Activated CD8-positive, alpha-beta memory T cell treated with anti-CD3 and anti-CD28 coated beads, Interleukin-2, amount 10 ng/mL, durations not matched to agents 7 days and 5 days (primary cell): ENCODE results near the gene LRRFIP1. TPM values are rescaled to one million over a fixed set of nuclear protein-coding genes. Genes with fewer than 3 reads are reported as not detected.

Source experiments
- ATAC-seq: fragments of 150-1000 bp; cut with Tn5 transposase; one replicate; pipeline ENCODE4 v1.10.0; 2021; ENCODE audit warnings: moderate library complexity
- CTCF ChIA-PET: fragments of 350-600 bp; sonication (Branson Sonifier 250); formaldehyde crosslinking; loops from one replicate; lab custom pipeline; 2021; ENCODE audit warnings: antibody characterized with exemption; lab: Charles Lee
- DNase-seq: peaks from one replicate; pipeline ENCODE4 v3.0.0-alpha.2; 2020
- H3K27ac Mint-ChIP-seq: one replicate; pipeline ENCODE4 v1.8.0; 2021; ENCODE audit warnings: mild to moderate bottlenecking, mixed read lengths
- H3K27me3 Mint-ChIP-seq: one replicate; pipeline ENCODE4 v1.8.0; 2021; ENCODE audit warnings: mixed read lengths
- H3K36me3 Mint-ChIP-seq: one replicate; pipeline ENCODE4 v1.8.0; 2021; ENCODE audit warnings: mild to moderate bottlenecking, mixed read lengths
- H3K4me1 Mint-ChIP-seq: one replicate; pipeline ENCODE4 v1.8.0; 2021; ENCODE audit warnings: mixed read lengths
- H3K4me3 Mint-ChIP-seq: one replicate; pipeline ENCODE4 v1.8.0; 2021; ENCODE audit warnings: mild to moderate bottlenecking, moderate library complexity, mixed read lengths
- H3K9me3 Mint-ChIP-seq: one replicate; pipeline ENCODE4 v1.8.0; 2022; ENCODE audit warnings: low read depth, mixed read lengths
- total RNA-seq, 2 experiments: library from RNA; stranded (reverse); gene quantifications; one replicate each; pipeline ENCODE4 v1.2.3, GENCODE V29; 2021

Gene LRRFIP1
- total RNA-seq, 2 experiments from 2014 or later = 197 to 229 TPM

DNA sequence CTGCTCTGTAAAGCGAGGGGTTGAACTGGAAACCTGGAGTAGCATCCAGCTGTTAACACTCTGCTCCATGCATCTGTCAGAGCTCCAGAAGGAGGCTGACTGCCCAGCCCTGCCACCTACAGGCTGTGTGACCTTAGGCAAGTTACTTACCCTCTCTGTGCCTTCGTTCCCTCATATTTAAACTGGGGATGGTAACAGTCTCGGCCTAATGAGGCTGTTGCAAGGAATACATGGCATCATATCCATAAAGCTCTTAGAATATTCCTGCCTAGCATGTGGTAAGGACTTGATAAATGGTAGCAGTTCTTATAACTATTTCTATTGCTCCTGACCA, 80.6 kb downstream of the LRRFIP1 start:
- Mint-ChIP-seq H3K27me3 (no peaks in the 10 kb centered on the region), H3K9me3 (no peaks in the 10 kb centered on the region), H3K4me1 (peaks cover 47% of the 10 kb centered on the region), H3K27ac (no peak overlapping the region), H3K4me3 (no peak overlapping the region), H3K36me3 (peaks cover 32% of the 10 kb centered on the region)
- no peak for ATAC-seq
- CTCF ChIA-PET = interaction anchor here (0.6 to 3.1 kb wide), 8 partner anchors 10 to 127 kb away, joined by 3 to 26 read pairs (median 3); no protein-coding TSS in a partner anchor
- peak; percentile 40 for DNase-seq

DNA sequence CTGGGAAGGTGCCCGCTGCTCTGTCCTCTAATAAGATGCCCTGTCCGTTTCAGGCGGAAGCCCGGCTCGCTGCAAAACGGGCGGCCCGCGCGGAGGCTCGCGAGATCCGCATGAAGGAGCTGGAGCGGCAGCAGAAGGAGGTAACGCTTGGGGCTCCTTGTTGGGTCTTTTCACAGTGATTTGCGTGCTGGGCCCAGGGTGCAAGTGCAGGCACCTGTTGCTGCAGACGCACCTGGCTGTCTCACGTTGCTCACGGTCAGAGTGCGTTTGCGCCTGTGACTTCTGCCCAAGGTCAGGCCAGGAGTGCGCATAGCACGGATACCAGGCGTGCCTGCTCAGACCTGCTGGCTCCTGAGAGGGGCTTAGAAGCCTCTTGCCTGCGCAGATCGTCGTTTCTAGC, 81.1 kb downstream of the LRRFIP1 start:
- Mint-ChIP-seq H3K27me3 (no peaks in the 10 kb centered on the region), H3K4me1 (peaks cover 47% of the 10 kb centered on the region), H3K9me3 (no peaks in the 10 kb centered on the region), H3K36me3 (peaks cover 29% of the 10 kb centered on the region), H3K27ac (no peak overlapping the region), H3K4me3 (no peak overlapping the region)
- ATAC-seq (no peak), DNase-seq (peak; percentile 31)
- CTCF ChIA-PET = interaction anchor here (0.7 to 3.1 kb wide), 6 partner anchors 12 to 127 kb away, joined by 3 to 26 read pairs (median 3); no protein-coding TSS in a partner anchor

DNA sequence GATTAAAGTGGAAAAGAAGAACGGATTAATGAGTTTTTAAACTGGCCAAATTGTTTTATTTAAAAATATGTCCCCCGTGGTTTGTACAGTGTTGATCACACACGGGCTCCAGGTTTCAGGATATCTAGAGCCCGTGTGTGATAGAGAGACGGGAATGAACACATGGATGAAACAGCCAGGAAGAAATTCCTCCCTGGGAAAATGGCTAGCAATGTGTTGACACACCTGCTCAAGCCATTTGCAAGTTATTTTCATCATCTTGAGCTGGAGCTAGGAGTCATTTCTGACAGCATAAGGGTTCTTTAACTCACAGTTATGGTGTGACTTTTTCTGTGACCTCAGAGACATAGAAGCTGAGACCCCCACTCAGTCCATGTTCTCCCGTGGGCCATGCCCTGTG, 81.6 kb downstream of the LRRFIP1 start:
- Mint-ChIP-seq H3K27me3 (no peaks in the 10 kb centered on the region), H3K4me1 (peaks cover 43% of the 10 kb centered on the region), H3K36me3 (peaks cover 25% of the 10 kb centered on the region), H3K27ac (no peak overlapping the region), H3K9me3 (no peaks in the 10 kb centered on the region), H3K4me3 (no peak overlapping the region)
- no peak for DNase-seq
- no peak for ATAC-seq
- CTCF ChIA-PET = interaction anchor here (0.9 to 3.1 kb wide), 4 partner anchors 13 to 124 kb away, joined by 3 to 26 read pairs (median 4); no protein-coding TSS in a partner anchor

DNA sequence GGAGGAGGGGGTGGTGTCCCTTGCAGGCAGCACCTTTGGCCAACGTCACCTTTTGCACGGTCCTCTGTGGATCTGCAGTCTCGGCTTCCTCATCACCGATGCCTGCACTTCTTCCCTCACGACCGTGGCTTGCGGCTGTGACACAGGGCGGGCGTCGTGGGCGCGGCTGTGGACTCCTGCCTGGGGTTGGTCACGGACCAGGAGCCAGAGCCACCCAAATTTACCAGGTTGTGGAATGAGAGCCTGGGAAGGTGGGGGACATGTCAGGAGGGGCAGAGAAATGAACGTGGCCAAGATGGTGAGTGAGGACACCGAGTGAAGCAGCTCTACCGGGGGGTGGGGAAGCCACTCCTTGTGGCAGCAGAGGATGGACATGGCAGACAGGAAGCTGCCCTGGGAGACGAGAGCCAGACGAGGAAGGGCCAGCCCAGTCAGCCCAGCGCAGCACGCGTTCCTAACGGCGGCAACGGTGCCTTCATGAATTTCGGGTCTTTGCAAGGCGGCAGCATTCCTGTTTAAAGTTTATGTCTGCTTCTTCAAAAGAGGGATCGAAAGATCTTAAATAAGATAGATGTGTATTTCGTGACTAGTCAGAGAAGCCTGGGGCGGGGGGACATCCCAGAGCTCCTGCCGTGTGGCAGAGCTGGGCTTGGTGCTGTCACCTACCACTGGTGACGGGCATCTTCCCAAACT, 84.2 kb downstream of the LRRFIP1 start:
- Mint-ChIP-seq H3K4me3 (no peak overlapping the region), H3K9me3 (no peaks in the 10 kb centered on the region), H3K4me1 (peaks cover 35% of the 10 kb centered on the region), H3K36me3 (peaks cover 21% of the 10 kb centered on the region), H3K27ac (no peak overlapping the region), H3K27me3 (no peaks in the 10 kb centered on the region)
- ATAC-seq = no peak
- CTCF ChIA-PET = no interaction called here
- peak; percentile 34 for DNase-seq

DNA sequence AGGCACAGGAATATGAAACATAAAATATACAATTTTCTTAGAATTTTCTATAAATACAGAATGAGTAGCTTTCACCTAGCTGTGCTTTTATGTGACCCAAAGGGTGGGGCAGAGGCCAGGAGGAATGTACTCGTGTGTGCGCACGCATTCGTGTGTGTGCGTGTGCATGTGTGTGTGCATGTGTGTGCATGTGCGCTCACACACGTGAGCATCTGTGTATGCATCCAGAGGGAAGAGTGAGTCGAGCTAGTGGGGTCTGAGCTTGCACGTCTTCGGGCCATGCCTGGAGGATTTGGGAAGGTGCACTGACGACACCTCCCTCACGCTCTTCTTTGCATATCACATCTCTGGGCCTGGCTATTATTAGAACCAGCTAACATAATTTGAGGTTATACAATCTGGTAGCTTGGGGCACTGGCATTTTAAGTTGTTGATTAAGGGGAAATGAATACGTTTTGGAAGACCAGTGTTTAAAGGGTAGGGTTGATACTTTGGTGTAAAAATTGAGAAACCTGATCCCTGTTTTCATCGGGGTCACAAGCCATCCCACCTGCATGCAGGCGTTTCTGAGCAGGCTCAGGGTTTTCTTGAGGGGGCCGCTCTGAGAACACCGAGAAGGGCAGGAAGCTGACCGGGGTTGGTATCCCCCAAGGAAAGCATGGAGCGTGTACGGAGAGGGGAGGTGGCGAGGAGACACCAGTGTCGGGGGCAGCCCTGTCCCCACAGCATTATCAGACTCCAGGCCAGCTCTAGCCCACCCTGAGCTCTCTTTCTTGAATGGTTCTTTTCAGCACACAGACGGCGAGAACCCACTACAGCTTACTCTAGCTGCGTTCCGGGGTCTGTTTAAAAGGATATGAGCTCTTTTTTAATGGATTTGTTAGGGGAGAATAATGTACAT, 85.3 kb downstream of the LRRFIP1 start:
- H3K4me1 Mint-ChIP-seq = peaks cover 27% of the 10 kb centered on the region
- H3K27me3 Mint-ChIP-seq = no peaks in the 10 kb centered on the region
- DNase-seq (peak; percentile 29), ATAC-seq (no peak)
- no peaks in the 10 kb centered on the region for H3K9me3 Mint-ChIP-seq
- H3K27ac Mint-ChIP-seq = no peak overlapping the region
- CTCF ChIA-PET = interaction anchor here (0.9 to 1.6 kb wide), 7 partner anchors 11 to 141 kb away, joined by 3 to 4 read pairs (median 3); no protein-coding TSS in a partner anchor
- H3K4me3 Mint-ChIP-seq = no peak overlapping the region
- H3K36me3 Mint-ChIP-seq = peaks cover 19% of the 10 kb centered on the region

DNA sequence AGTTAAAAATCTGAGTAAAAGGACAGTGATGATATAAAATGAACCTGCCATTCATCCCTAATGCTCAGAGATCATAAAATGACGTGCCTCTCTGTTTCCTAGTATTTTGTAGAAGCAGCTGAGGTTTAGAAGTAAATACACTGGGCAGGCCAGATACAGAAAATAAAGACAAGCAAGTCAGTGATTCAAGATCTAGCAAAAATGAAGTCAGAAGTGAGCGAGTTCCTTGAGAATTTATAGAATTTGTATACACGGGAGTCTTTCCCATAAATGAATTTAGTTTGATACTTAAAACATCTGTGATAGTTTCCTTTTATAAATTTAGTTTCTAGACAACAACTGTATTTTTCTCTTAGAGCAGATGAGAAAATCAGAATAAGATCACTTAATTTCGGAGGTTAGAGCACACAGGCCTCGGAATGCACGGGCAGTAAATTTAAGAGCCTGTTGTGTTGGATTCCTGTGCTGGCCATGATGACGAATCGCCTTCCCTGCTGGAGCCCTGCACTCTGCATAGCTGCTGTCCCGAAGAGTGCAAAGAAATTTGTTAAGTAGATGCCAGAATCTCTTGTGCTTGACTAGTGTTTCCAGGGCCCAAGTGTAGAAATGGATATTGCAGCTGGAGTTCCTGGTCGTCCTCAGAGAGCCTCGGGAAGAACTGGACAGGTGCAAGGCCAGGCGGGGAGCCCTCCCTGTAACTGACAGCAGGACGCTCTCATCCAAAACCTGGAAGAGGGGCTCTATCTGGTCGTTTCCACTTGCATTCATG, 87.5 kb downstream of the LRRFIP1 start:
- H3K4me1 Mint-ChIP-seq = peaks cover 29% of the 10 kb centered on the region
- CTCF ChIA-PET = interaction anchor here (1.3 to 1.9 kb wide), 3 partner anchors 18 to 42 kb away, joined by 4 to 5 read pairs (median 5); no protein-coding TSS in a partner anchor
- H3K27me3 Mint-ChIP-seq = no peaks in the 10 kb centered on the region
- no peaks in the 10 kb centered on the region for H3K9me3 Mint-ChIP-seq
- DNase-seq (peak; percentile 3), ATAC-seq (no peak)
- H3K27ac Mint-ChIP-seq = no peak overlapping the region
- no peak overlapping the region for H3K4me3 Mint-ChIP-seq
- peaks cover 20% of the 10 kb centered on the region for H3K36me3 Mint-ChIP-seq

DNA sequence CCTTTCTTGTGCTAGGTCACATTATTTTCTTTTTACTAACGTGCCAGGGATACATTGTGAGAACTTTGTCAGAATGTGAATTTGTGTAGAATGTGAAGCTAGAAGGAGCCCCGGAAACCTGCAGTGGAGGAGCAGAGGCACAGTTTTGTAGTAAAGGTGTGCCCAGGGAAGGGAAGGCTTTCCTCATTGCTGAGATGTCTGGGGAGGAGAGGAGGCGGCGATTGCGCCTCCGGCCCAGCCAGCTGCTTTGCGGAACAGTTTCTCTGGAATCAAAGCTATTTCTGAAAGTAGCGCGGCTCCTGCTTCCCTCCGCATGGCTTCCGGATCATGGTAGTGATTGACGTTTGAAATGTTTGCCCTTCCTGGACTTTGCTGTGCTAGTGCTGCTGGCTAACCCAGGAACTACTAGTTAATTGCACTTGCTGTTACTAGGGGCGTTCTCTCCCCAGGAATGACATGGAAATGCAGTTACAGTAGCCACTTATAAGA, 88.1 kb downstream of the LRRFIP1 start:
- Mint-ChIP-seq H3K4me3 (no peak overlapping the region), H3K4me1 (peaks cover 29% of the 10 kb centered on the region), H3K27ac (no peak overlapping the region), H3K9me3 (no peaks in the 10 kb centered on the region), H3K36me3 (peaks cover 22% of the 10 kb centered on the region), H3K27me3 (no peaks in the 10 kb centered on the region)
- peak; percentile 34 for DNase-seq
- ATAC-seq = no peak
- CTCF ChIA-PET = interaction anchor here (1.3 to 1.9 kb wide), 4 partner anchors 10 to 42 kb away, joined by 3 to 5 read pairs (median 4); no protein-coding TSS in a partner anchor

DNA sequence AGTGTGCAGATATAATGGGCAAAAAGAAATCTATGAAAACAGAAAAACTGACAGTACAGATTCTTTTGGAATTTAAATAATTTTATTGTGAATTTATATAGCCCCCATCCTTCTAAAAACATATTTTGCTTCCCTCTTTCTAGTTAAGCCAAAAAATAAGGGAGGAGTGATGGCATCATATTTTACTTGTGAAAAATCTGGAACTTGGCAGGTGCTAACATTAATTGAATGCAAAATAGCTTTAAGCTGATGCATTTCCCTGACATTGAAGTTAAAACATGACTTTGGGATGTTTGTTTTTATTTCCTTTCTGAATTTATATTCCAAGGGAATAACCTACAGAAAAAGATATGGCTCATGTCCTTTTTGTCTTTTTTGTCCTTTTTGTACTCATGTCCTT, 88.6 kb downstream of the LRRFIP1 start:
- CTCF ChIA-PET = interaction anchor here (1.3 to 1.9 kb wide), 4 partner anchors 9 to 43 kb away, joined by 3 to 5 read pairs (median 4); no protein-coding TSS in a partner anchor
- H3K27me3 Mint-ChIP-seq = no peaks in the 10 kb centered on the region

DNA sequence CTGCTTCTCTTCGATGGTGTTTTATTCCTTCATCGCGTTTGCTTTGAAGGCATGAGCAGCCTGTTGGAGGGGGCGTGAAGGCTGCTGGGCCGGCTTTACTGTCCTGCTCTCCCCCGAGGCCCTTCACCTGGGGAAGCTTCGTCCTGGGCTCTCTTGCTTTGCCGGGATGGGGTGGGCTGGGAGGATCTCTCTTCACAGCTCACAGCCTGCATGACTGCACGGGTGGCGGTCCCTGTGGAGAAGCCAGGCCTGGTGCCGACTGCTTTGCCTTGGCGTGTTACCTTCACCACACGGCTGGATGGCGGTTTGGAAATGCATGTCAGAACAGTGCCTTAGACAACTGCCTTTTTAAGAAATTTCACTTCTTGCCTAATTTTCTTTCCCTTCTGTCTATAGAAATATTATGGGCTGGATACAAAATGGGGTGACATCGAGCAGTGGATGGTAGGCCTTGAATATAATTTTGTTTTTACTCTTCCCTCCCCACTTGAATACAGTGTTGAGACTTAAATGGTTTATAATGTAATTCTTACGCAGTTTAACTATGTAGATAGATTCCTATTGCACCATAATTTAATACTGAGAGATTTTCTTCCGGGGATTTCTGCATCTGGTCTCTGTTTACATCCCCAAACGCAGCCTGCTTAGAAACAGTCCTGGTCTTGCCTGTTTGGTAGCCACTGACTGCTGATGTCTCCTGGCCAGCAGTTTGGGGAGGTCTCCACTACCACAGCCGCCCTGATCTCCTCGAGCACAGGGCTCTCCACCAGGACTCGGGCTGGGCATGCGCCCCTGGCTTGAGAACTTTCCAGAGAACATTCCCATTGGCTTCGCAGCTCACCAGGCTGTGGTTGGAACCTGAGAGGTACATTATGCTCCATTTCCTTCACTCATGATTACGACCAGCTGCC, 90.2 kb downstream of the LRRFIP1 start:
- CTCF ChIA-PET = interaction anchor here (1.1 kb wide), 1 partner anchor 21 kb away, joined by 4 read pairs; no protein-coding TSS in a partner anchor
- Mint-ChIP-seq H3K27me3 (no peaks in the 10 kb centered on the region), H3K36me3 (peaks cover 21% of the 10 kb centered on the region), H3K4me1 (peaks cover 36% of the 10 kb centered on the region), H3K9me3 (no peaks in the 10 kb centered on the region), H3K4me3 (no peak overlapping the region), H3K27ac (peak overlapping the region; percentile 52)
- no peak for ATAC-seq
- DNase-seq = no peak

More for the DNA sequence above, 88.6 kb downstream of the LRRFIP1 start:
- H3K27ac Mint-ChIP-seq = no peak overlapping the region
- H3K36me3 Mint-ChIP-seq = peaks cover 27% of the 10 kb centered on the region
- ATAC-seq = no peak
- H3K4me3 Mint-ChIP-seq = no peak overlapping the region
- DNase-seq = no peak
- H3K9me3 Mint-ChIP-seq = no peaks in the 10 kb centered on the region
- H3K4me1 Mint-ChIP-seq = peaks cover 31% of the 10 kb centered on the region

DNA sequence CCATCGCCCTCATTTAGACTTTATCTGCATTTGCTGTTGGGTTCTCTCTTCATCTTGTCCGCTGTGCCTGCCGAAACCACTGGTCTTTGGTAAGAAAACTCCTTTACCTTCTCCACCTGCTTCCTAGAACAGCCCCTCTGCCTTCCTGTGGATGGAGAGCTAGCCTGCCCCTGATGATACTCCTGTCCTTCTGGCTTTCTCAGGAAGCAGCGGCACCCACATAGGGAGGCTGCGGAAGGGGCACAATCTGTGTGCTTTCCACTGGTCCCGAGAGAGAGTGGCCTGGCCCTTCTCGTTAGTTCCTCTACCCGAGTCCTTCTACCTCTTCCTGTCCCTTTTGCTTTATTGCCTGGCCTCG, 90.9 kb downstream of the LRRFIP1 start:
- no peak overlapping the region for H3K4me3 Mint-ChIP-seq
- H3K27ac Mint-ChIP-seq = no peak overlapping the region
- no peak for DNase-seq
- no peaks in the 10 kb centered on the region for H3K9me3 Mint-ChIP-seq
- peaks cover 32% of the 10 kb centered on the region for H3K4me1 Mint-ChIP-seq
- CTCF ChIA-PET = no interaction called here
- no peaks in the 10 kb centered on the region for H3K27me3 Mint-ChIP-seq
- H3K36me3 Mint-ChIP-seq = peaks cover 20% of the 10 kb centered on the region
- ATAC-seq = no peak

DNA sequence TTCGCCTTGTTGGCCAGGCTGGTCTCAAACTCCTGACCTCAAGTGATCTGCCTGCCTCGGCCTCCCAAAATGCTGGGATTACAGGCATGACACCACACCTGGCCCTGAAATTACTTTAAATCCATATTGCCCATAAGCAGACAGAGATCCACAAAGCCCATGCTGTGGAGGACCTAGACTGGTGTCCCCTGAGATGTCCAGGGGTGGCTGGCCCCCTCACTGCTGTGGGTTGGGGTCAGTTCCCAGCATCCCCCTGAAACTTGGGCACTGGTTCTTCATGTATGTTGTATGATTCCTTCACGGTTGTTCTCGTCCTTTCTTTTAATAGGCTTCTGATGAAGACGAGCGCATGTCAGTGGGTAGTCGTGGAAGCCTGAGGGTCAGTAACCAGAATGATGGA, 93.1 kb downstream of the LRRFIP1 start:
- Mint-ChIP-seq H3K4me1 (peaks cover 25% of the 10 kb centered on the region), H3K9me3 (no peaks in the 10 kb centered on the region), H3K4me3 (no peak overlapping the region), H3K36me3 (peaks cover 27% of the 10 kb centered on the region), H3K27me3 (no peaks in the 10 kb centered on the region), H3K27ac (no peak overlapping the region)
- DNase-seq (no peak), ATAC-seq (no peak)
- CTCF ChIA-PET = interaction anchor here (0.7 to 1.6 kb wide), 3 partner anchors 48 to 770 kb away, joined by 3 to 5 read pairs (median 3); no protein-coding TSS in a partner anchor

DNA sequence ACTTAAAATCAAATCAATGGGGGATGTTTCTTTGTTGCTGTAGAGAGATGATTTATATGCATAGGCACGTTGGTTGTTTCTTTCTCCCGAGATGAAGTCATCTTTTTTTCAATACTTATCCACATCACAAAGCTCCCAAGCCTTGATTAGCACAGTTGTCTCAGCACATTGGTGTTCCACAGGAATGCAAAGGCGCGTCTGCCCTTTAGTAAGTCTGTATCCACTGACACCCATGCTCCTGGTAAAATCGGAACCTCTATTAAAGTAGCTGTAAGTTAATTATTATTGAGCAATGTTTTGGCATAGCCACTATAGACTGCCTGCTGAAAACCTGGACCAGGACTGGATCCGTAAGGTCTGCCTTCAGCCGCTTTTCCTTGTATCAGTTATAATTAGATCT, 93.6 kb downstream of the LRRFIP1 start:
- peaks cover 22% of the 10 kb centered on the region for H3K4me1 Mint-ChIP-seq

More for the DNA sequence above, 93.6 kb downstream of the LRRFIP1 start:
- ATAC-seq (no peak), DNase-seq (no peak)
- Mint-ChIP-seq H3K4me3 (no peak overlapping the region), H3K27ac (no peak overlapping the region), H3K36me3 (peaks cover 27% of the 10 kb centered on the region), H3K9me3 (no peaks in the 10 kb centered on the region), H3K27me3 (no peaks in the 10 kb centered on the region)
- CTCF ChIA-PET = interaction anchor here (1.4 kb wide), 1 partner anchor 48 kb away, joined by 3 read pairs; no protein-coding TSS in a partner anchor
